Occipital lobe (tissue), 2 donors: ENCODE results near the gene ABCA2. TPM values are rescaled to one million over a fixed set of nuclear protein-coding genes. Genes with fewer than 3 reads are reported as not detected.
"Not testable (repeated sequence)": the region's sequence is repeated elsewhere in the genome, so short reads cannot be mapped to it uniquely, and the experiment has no call there.

ENCODE experiments used
- DNase-seq: peaks from one replicate; lab custom pipeline; 2025; lab: John Stamatoyannopoulos, UW
- total RNA-seq: library from RNA; depleted of rRNA; stranded (reverse); fragments of >200 nt; gene quantifications from one replicate; pipeline ENCODE4 v1.2.3, GENCODE V29; 2014

The ABCA2 gene
- total RNA-seq, 1 donor from 2014 or later: 20.9 TPM

DNA sequence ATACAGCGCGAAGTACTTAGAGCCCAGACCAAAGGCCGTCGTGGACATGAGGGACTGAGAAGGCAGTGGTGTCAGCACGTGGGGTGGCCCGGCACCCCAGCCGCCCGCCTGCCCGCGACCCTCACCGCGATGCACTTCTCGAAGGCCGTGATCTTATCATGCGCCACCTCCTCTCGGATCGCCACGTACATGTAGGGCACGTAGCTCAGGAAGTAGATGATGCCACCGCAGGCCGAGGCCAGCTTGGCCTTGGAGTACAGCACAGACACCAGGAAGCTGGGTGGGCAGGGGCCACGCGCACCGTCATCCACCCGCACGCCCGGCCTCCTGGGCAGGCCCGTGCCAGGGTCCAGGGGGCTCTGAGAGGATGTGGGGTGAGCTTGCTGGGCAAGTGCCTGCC, 11.0 kb downstream of the ABCA2 start:
- DNase-seq: no peak

- DNase-seq: no peak
Observed at GRCh38 chr9:137016436-137016835, 11.6 kb downstream of the ABCA2 start.

- no peak for DNase-seq
Observed at GRCh38 chr9:137015976-137016375, 12.1 kb downstream of the ABCA2 start.

GRCh38 chr9:137015540-137015930, 12.5 kb downstream of the ABCA2 start:
- DNase-seq: no peak

- DNase-seq: no peak
Observed at GRCh38 chr9:137014776-137015539, 13.1 kb downstream of the ABCA2 start.

GRCh38 chr9:137014166-137014565, 13.9 kb downstream of the ABCA2 start:
- DNase-seq: no peak

- DNase-seq: no peak
Observed at GRCh38 chr9:137013571-137013940, 14.5 kb downstream of the ABCA2 start.

DNA sequence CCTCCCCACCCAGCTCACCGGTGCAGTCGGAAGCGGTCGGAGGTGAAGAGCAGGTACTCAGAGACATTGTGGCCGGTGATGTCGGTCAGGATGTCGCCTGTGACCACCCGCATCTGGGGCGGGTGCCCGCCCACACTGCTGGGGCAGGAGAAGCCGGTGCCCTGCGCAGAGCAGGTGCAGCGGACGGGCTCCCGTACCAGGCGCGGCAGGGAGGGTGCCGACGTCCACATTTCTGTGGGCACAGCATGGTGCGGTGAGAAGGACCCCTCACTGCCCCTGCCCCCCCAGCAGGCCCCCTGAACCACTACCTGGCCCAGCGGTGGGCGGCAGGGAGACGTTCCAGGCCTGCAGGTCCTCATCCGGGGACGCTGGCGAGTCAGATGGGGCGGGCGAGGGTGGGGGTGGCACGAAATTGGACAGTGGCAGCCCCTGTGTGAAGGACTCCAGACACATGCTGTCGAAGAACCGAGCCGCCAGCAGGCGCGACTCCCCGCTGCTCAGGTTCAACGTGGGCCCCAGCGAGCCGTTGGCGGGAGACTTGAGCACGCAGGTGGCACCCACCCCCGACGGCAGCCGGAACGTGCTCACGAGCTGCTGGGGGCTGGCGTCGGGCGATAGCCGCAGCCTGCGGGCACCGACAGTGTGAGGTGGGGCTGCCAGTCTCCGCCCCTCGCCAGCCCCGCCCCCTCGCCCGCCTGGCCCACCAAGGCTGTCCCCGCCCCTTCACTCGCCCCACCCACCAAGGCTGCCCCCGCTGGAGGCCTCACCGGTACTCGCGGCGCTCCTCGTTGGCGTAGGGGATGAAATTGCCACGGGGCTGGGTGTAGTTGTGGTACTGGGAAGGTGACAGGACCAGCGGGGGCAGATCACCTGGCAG, 15.1 kb downstream of the ABCA2 start:
- DNase-seq: no peak

DNA sequence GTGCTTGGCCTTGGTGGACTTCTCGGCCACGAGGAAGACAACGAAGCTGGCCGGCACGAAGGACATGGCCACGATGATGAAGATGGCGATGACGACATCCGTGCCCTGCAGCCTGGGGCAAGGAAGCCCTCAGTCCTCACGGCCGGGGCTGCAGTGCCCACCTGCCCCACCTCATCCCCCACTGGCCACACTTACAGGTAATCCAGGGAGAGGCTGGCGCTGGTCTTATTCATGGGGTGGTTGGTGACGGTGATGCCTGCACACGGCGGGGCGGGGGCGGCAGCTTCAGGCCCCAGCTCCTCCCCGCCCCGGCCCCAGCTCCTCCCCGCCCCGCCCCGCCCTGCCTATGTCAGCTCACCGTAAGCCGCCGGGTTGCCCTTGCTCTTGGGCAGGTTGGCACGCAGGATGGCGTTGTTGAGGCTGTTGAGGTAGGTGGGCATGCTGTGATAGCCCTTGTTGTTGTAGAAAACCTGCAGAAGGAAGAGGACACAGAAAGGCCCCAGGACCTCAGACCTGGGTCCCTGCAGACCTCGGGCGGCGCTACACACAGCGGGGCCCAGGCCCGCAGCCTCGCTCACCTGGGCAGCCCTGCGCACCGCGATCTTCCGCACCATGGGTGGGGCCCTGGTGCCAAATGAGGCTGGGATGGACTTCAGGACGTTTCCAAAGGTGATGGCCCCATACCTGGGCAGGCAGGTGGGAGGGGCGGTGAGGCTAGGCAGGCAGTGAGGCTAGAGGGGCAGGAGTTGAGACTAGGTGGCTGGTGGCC, 15.9 kb downstream of the ABCA2 start:
- DNase-seq: no peak

DNA sequence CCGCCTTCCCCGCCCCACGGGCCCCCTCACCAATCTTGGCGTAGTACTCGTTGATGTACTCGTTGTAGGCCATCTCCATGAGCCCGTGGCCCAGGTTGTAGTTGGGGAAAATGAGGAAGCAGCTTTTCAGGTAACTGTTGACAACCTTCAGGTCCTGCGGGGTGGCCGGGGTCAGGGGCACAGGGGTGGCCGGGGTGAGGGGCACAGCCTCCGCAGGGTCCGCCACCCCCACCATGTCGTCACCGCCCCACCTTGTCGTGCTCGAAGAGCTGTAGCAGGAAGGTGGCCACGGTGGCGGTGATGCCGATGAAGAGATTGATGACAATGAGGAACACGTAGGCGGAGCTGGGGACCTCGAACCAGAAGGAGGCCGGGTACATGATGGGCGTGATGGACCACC, 16.9 kb downstream of the ABCA2 start:
- DNase-seq: no peak

DNA sequence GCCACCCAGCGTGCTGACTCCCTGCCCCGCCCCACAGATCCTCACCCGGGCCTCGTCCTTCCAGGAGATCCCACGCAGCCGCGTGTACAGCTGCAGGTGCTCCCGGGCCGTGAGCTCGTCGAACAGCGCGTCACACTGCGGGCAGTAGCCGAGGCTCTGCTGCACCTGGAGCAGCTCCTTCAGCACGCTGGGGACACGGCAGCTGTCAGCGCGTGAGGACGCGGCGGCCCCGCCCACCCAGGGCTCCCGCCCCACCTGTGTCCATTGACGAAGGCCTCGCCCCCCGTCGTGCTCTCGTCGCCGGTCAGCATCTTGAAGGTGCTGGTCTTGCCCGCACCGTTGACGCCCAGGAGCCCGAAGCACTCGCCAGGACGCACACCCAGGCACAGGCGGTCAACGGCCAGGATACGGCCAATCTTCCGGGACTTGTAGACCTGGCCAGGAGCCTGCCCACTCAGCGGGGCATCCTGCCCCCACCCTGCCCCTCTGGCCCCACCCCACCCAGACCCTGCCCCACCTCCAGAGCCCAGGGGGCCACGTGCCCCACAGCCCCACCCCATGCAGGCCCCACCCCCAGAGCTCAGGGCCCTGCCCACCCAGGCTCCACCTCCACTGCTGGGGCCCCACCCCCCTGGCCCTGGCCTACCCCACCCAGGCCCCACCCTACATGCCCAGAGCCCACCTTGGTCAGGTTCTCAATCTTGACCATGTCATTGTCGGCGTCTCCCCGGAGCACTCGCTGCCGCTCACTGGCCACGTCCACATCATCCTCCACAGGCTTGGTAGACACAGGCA, 17.9 kb downstream of the ABCA2 start:
- no peak for DNase-seq

- no peak for DNase-seq
Observed at GRCh38 chr9:137009217-137009616, 18.8 kb downstream of the ABCA2 start.

DNA sequence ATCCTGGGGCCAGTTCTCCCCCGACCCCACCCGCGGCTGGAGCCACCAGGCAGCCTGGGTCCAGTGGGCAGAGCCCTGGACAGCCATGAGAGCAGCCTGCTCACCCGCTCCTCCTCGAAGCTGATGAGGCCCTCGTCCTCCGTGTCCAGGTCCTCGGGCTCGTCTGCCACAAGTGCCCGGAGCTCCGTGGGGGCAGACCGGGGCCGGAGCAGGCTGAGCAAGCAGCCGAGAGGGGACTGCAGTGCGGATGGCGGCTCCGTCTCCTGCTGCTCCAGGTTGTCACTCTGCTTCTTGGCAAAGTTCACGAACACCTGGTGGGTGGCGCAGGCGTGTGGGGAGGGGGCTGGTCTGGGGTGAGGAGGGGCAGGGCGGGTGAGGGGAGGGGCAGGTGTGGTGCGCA, 19.7 kb downstream of the ABCA2 start:
- DNase-seq: no peak

DNA sequence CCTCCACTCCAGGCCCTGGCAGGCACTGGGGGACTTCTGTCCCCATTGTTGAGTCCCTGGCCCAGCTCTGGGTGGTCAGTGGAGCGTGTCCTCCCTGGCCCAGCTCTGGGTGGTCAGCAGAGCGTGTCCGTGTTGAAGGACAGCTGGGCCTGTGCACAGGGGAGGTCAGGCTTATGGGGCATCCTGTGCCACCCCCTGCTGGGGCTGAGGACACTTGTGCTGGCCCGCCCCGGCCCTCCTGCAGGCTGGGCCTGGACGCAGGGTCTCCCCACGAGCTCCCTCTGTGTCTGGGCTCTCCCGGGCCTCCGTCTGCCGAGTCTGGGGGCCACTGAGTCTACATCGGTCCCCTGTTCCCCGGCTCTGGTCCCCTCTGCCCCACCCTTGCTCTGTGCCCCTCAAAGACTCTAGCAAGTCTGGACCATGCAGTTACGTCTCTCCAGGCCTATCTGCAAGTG, 20.2 kb downstream of the ABCA2 start:
- no peak for DNase-seq

DNA sequence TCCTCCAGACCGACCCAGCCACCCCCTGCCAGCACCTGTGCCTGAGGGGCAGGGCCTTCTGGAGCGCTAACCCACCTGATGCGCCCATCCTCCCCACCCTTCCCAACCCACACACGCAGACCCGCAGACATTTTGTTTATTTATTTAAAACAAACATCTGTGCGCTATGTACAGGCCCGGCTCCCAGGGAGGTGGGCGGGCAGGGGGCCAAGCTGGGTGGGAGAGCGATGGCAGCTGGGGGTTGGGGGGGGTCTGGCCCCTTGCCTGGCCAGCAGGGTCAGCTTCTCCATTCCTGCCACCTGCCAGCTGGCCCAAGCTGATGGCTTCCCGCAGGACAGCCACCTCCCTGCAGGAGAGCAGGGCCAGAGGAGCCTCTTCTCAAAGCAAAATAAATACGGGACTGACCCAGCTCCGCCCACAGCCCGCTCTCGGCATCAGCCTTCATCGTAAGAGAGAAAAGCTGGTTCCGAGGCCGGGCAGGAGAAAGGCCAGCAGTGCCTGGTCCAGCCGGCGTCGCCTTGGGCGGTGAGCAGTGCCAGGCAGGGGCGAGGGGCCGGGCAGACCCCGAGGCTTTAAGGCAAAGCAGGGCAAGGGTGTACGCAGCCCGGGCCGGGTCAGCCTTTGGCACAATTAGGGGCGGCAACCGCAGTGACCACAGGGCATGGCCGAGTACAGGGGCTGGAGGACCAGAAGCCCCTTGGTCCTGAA, 20.8 kb downstream of the ABCA2 start:
- no peak for DNase-seq

- no peak for DNase-seq
Observed at GRCh38 chr9:137006116-137007003, 21.7 kb downstream of the ABCA2 start.

DNA sequence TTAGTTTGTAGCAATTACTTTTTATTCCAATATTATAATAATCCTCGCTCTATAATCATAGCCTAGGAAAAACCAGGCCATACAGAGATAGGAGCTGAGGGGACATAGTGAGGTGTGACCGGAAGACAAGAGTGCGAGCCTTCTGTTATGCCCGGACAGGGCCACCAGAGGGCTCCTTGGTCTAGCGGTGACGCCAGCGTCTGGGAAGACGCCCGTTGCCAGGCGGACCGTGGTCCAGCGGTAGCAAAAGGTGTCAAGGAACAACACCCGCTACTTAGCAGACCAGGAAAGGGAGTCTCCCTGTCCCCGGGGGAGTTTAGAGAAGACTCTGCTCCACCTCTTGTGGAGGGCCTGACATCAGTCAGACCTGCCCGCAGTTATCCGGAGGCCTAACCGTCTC, 23.8 kb downstream of the ABCA2 start:
- not testable (repeated sequence) for DNase-seq

GRCh38 chr9:137002646-137003041, 25.4 kb downstream of the ABCA2 start:
- DNase-seq: no peak

- no peak for DNase-seq
Observed at GRCh38 chr9:137001857-137002645, 26.0 kb downstream of the ABCA2 start.
